Endothelial cell of coronary artery (primary cell): ENCODE data around the gene PHOX2B. TPM values are rescaled to one million over a fixed set of nuclear protein-coding genes. Genes with fewer than 3 reads are reported as not detected.

Experiments
- total RNA-seq: library from RNA; depleted of rRNA; stranded (reverse); fragments of >200 nt; gene quantifications from 2 replicates; pipeline ENCODE4 v1.2.3, GENCODE V29; 2014

PHOX2B gene
- total RNA-seq = not detected in 2 replicates

GRCh38 chr4:41748571-41749475 is at the start of gene PHOX2B:
TSS of gene PHOX2B (minus strand) at chr4:41748725. CDS start at chr4:41748610, 115 bp downstream.

Other genes with a start within 250 kb of the PHOX2B start
- gene LIMCH1, start 210.6 kb downstream of the PHOX2B start, total RNA-seq = 17.9 and 32.1 TPM in 2 replicates
- 41.5 and 45.7 TPM in 2 replicates for gene TMEM33, start 186.7 kb upstream of the PHOX2B start, total RNA-seq
- 0.09 and 0.19 TPM in 2 replicates for gene DCAF4L1, start 233.0 kb upstream of the PHOX2B start, total RNA-seq
- gene SLC30A9, start 241.8 kb upstream of the PHOX2B start, total RNA-seq = 46.3 and 47.8 TPM in 2 replicates